GM06990 (cell line): ENCODE measurements around the gene FAM47E.

Experiments used
- DNase-seq: peaks from one replicate; pipeline ENCODE4 v3.0.0-alpha.2; 2011; ENCODE audit not compliant: insufficient read length; ENCODE audit errors: extremely low read depth
- H3K27me3 ChIP-seq: replicated peaks from 2 replicates; pipeline ENCODE4 v1.6.0; 2011; ENCODE audit warnings: low read length; ENCODE audit not compliant: control insufficient read depth, insufficient read depth
- H3K36me3 ChIP-seq: 2 replicates; pipeline ENCODE4 v1.5.1; 2011; ENCODE audit warnings: low read length; ENCODE audit not compliant: control insufficient read depth, insufficient read depth
- H3K4me3 ChIP-seq: replicated peaks from 2 replicates; pipeline ENCODE4 v1.5.1; 2011; ENCODE audit warnings: low read depth, mild to moderate bottlenecking, control low read depth, low read length
- CTCF ChIP-seq: IDR thresholded peaks from 2 replicates; pipeline ENCODE4 v1.5.1; 2011; ENCODE audit warnings: low read length, control low read depth, mild to moderate bottlenecking, inconsistent platforms; ENCODE audit not compliant: insufficient read depth, poor library complexity, severe bottlenecking

Gene FAM47E

GRCh38 chr4:76260571-76260970 lies 9.1 kb downstream of the FAM47E start:
- Histone ChIP-seq H3K4me3 (no peak overlapping the region), H3K27me3 (peaks cover 2% of the 10 kb centered on the region; the same call in 1 of the 2 replicates), H3K36me3 (no peaks in the 10 kb centered on the region)
- DNase-seq = no peak
- no peak for TF ChIP-seq CTCF

GRCh38 chr4:76265631-76266218 lies 14.2 kb downstream of the FAM47E start:
- H3K36me3 ChIP-seq = no peaks in the 10 kb centered on the region
- DNase-seq = no peak
- peaks cover 2% of the 10 kb centered on the region; the same call in 1 of the 2 replicates for H3K27me3 ChIP-seq
- no peak for TF ChIP-seq CTCF
- H3K4me3 ChIP-seq = no peak overlapping the region

GRCh38 chr4:76266627-76267026 lies 15.1 kb downstream of the FAM47E start:
- Histone ChIP-seq H3K4me3 (no peak overlapping the region), H3K36me3 (no peaks in the 10 kb centered on the region), H3K27me3 (peaks cover 2% of the 10 kb centered on the region; the same call in 1 of the 2 replicates)
- DNase-seq = no peak
- TF ChIP-seq CTCF = no peak

- no peaks in the 10 kb centered on the region for H3K36me3 ChIP-seq
- no peak overlapping the region for H3K4me3 ChIP-seq
- no peak for TF ChIP-seq CTCF
- H3K27me3 ChIP-seq = peaks cover 2% of the 10 kb centered on the region; the same call in 1 of the 2 replicates
- DNase-seq = no peak
Measured at GRCh38 chr4:76267811-76268210, 16.3 kb downstream of the FAM47E start.

- DNase-seq = no peak
- Histone ChIP-seq H3K27me3 (no peaks in the 10 kb centered on the region; the same call in 1 of the 2 replicates), H3K4me3 (no peak overlapping the region), H3K36me3 (no peaks in the 10 kb centered on the region)
- TF ChIP-seq CTCF = no peak
Measured at GRCh38 chr4:76270244-76271175, 19.0 kb downstream of the FAM47E start.
